Neural progenitor cell (in vitro differentiated cells): ENCODE data around the gene DUSP3. TPM values are rescaled to one million over a fixed set of nuclear protein-coding genes. Genes with fewer than 3 reads are reported as not detected.
"Not testable (repeated sequence)": the region's sequence is repeated elsewhere in the genome, so short reads cannot be mapped to it uniquely, and the experiment has no call there.

Experiments used
- DNase-seq: peaks from one replicate; pipeline ENCODE4 v3.0.0-alpha.2; 2016; ENCODE audit warnings: low spot score
- H2AFZ ChIP-seq: fragments of 200-600 bp; sonication (generic); replicated peaks from 2 replicates; pipeline ENCODE4 v1.6.1; 2016; ENCODE audit warnings: antibody characterized with exemption
- H3F3A ChIP-seq: fragments of 200-600 bp; sonication (generic); 2 replicates; pipeline ENCODE4 v1.6.1; 2016; ENCODE audit warnings: antibody characterized with exemption, low read depth
- H3K27ac ChIP-seq: fragments of 200-600 bp; sonication (generic); 2 replicates; pipeline ENCODE4 v1.5.1; 2016; ENCODE audit warnings: mild to moderate bottlenecking
- H3K27me3 ChIP-seq: fragments of 200-600 bp; sonication (generic); 2 replicates; pipeline ENCODE4 v1.6.1; 2016; ENCODE audit warnings: mild to moderate bottlenecking, moderate library complexity
- H3K36me3 ChIP-seq: fragments of 200-600 bp; sonication (generic); 2 replicates; pipeline ENCODE4 v1.5.1; 2016
- H3K4me1 ChIP-seq: fragments of 200-600 bp; sonication (generic); 2 replicates; pipeline ENCODE4 v1.6.1; 2016; ENCODE audit warnings: mixed run types
- H3K4me2 ChIP-seq: fragments of 200-600 bp; sonication (generic); 2 replicates; pipeline ENCODE4 v1.6.1; 2016
- H3K4me3 ChIP-seq: fragments of 200-600 bp; sonication (generic); 2 replicates; pipeline ENCODE4 v1.5.1; 2016
- H3K79me2 ChIP-seq: fragments of 200-600 bp; sonication (generic); 2 replicates; pipeline ENCODE4 v1.6.1; 2016; ENCODE audit warnings: low read depth
- H3K9ac ChIP-seq: fragments of 200-600 bp; sonication (generic); 2 replicates; pipeline ENCODE4 v1.6.1; 2016
- H3K9me3 ChIP-seq: fragments of 200-600 bp; sonication (generic); 2 replicates; pipeline ENCODE4 v1.5.1; 2016; ENCODE audit warnings: low read depth
- H4K20me1 ChIP-seq: fragments of 200-600 bp; sonication (generic); 2 replicates; pipeline ENCODE4 v1.6.1; 2016; ENCODE audit warnings: low read depth
- H3K27ac Mint-ChIP-seq: 3 replicates; pipeline ENCODE4 v1.8.0; 2021; ENCODE audit warnings: mixed read lengths
- H3K27me3 Mint-ChIP-seq: 2 replicates; pipeline ENCODE4 v1.8.0; 2022; ENCODE audit warnings: low read depth, mild to moderate bottlenecking, inconsistent platforms, moderate library complexity, mixed read lengths; ENCODE audit not compliant: insufficient read depth
- H3K36me3 Mint-ChIP-seq: 3 replicates; pipeline ENCODE4 v1.8.0; 2021; ENCODE audit warnings: mixed read lengths
- H3K4me1 Mint-ChIP-seq: 3 replicates; pipeline ENCODE4 v1.8.0; 2021; ENCODE audit warnings: mixed read lengths
- H3K4me3 Mint-ChIP-seq: 3 replicates; pipeline ENCODE4 v1.8.0; 2021; ENCODE audit warnings: mild to moderate bottlenecking, moderate library complexity, mixed read lengths
- H3K9me3 Mint-ChIP-seq: 3 replicates; pipeline ENCODE4 v1.8.0; 2020; ENCODE audit warnings: mixed read lengths
- EZH2 ChIP-seq: fragments of 200-600 bp; sonication (generic); IDR thresholded peaks from 2 replicates; pipeline ENCODE4 v1.6.1; 2017; ENCODE audit warnings: antibody characterized with exemption, mild to moderate bottlenecking, moderate library complexity
- EZH2phosphoT487 ChIP-seq: fragments of 200-600 bp; sonication (generic); IDR thresholded peaks from 2 replicates; pipeline ENCODE4 v1.6.1; 2017; ENCODE audit warnings: antibody characterized with exemption
- total RNA-seq: library from RNA; depleted of rRNA; stranded (reverse); fragments of >200 nt; gene quantifications from 2 replicates; pipeline ENCODE4 v1.2.3, GENCODE V29; 2015; ENCODE audit warnings: low replicate concordance
- TF ChIP-seq, protein P1 (sequence below): fragments of 200-600 bp; sonication (generic); IDR thresholded peaks from 2 replicates; pipeline ENCODE4 v1.5.1; 2017; ENCODE audit warnings: antibody characterized with exemption, mild to moderate bottlenecking

The DUSP3 gene
- total RNA-seq, 1 donor from 2014 or later = 20.8 TPM

- Histone ChIP-seq H3K27ac (no peak overlapping the region), H3K27me3 (no peaks in the 10 kb centered on the region)
- no peak overlapping the region for H3K27ac Mint-ChIP-seq
Observed at GRCh38 chr17:43800736-43801135, 22.0 kb upstream of the DUSP3 start.

DNA sequence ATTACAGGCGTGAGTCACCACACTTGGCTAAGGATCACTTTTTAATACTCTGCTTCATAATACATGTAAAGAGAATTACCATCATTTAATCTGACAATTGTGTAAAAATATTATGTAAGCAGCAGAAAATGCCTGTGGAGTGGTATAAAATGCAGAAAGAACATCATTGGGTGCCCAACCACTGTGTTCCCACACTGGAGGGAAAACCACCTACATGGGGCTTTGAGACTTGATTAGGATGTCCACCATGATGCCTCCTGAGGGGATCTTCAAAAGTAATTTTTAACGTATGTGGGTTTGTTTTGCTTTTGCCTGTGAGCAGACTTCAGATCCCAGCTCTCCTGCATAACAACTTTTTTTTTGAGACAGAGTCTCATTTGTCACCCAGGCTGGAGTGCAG, 20.3 kb upstream of the DUSP3 start:
- H3K36me3 Mint-ChIP-seq = no peaks in the 10 kb centered on the region
- Histone ChIP-seq H4K20me1 (no peaks in the 10 kb centered on the region), H3K79me2 (no peaks in the 10 kb centered on the region), H3K4me2 (no peak overlapping the region), H3K4me1 (peaks cover 14% of the 10 kb centered on the region), H3K9ac (no peak overlapping the region), H3K27ac (no peak overlapping the region), H3K27me3 (no peaks in the 10 kb centered on the region), H3K36me3 (no peaks in the 10 kb centered on the region), H2AFZ (no peak overlapping the region), H3K9me3 (no peaks in the 10 kb centered on the region), H3F3A (no peaks in the 10 kb centered on the region), H3K4me3 (no peak overlapping the region)
- H3K4me1 Mint-ChIP-seq = peaks cover 3% of the 10 kb centered on the region
- H3K27ac Mint-ChIP-seq = no peak overlapping the region
- no peaks in the 10 kb centered on the region for H3K9me3 Mint-ChIP-seq
- no peaks in the 10 kb centered on the region for H3K27me3 Mint-ChIP-seq
- DNase-seq = no peak
- TF ChIP-seq EZH2 (no peak), EZH2phosphoT487 (no peak)
- TF ChIP-seq, protein P1, sequence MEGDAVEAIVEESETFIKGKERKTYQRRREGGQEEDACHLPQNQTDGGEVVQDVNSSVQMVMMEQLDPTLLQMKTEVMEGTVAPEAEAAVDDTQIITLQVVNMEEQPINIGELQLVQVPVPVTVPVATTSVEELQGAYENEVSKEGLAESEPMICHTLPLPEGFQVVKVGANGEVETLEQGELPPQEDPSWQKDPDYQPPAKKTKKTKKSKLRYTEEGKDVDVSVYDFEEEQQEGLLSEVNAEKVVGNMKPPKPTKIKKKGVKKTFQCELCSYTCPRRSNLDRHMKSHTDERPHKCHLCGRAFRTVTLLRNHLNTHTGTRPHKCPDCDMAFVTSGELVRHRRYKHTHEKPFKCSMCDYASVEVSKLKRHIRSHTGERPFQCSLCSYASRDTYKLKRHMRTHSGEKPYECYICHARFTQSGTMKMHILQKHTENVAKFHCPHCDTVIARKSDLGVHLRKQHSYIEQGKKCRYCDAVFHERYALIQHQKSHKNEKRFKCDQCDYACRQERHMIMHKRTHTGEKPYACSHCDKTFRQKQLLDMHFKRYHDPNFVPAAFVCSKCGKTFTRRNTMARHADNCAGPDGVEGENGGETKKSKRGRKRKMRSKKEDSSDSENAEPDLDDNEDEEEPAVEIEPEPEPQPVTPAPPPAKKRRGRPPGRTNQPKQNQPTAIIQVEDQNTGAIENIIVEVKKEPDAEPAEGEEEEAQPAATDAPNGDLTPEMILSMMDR = no peak
- no peak overlapping the region for H3K4me3 Mint-ChIP-seq

More at GRCh38 chr17:43800736-43801135, 22.0 kb upstream of the DUSP3 start:
- H3K9ac ChIP-seq = no peak overlapping the region
- H3K4me2 ChIP-seq = peak overlapping the region; percentile 13
- H3K36me3 ChIP-seq = no peaks in the 10 kb centered on the region
- H4K20me1 ChIP-seq = no peaks in the 10 kb centered on the region
- Mint-ChIP-seq H3K9me3 (no peaks in the 10 kb centered on the region), H3K27me3 (peaks cover 2% of the 10 kb centered on the region), H3K4me3 (no peak overlapping the region), H3K4me1 (peaks cover 3% of the 10 kb centered on the region), H3K36me3 (no peaks in the 10 kb centered on the region)
- TF ChIP-seq, protein P1 = no peak
- TF ChIP-seq EZH2 = no peak
- TF ChIP-seq EZH2phosphoT487 = no peak
- H3F3A ChIP-seq = no peaks in the 10 kb centered on the region
- H3K4me1 ChIP-seq = peaks cover 14% of the 10 kb centered on the region
- no peaks in the 10 kb centered on the region for H3K9me3 ChIP-seq
- no peak overlapping the region for H3K4me3 ChIP-seq
- no peak overlapping the region for H2AFZ ChIP-seq
- no peaks in the 10 kb centered on the region for H3K79me2 ChIP-seq
- DNase-seq = peak; percentile 41

DNA sequence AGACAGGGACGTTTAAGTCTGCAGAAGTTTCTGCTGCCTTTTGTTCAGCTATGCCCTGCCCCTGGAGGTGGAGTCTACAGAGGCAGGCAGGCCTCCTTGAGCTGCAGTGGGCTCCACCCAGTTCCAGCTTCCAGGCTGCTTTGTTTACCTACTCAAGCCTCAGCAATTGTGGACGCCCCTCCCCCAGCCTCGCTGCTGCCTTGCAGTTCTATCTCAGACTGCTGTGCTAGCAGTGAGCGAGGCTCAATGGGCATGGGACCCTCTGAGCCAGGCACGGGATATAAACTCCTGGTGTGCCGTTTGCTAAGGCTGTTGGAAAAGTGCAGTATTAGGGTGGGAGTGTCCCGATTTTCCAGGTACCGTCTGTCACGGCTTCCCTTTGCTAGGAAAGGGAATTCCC, 19.2 kb upstream of the DUSP3 start:
- H3K4me3 Mint-ChIP-seq, H3K9me3 Mint-ChIP-seq: not testable (repeated sequence)

GRCh38 chr17:43792668-43793067, 13.9 kb upstream of the DUSP3 start:
- not testable (repeated sequence) for H3K4me3 Mint-ChIP-seq, H3K27me3 ChIP-seq, H3K4me2 ChIP-seq, H3F3A ChIP-seq, DNase-seq, H3K36me3 Mint-ChIP-seq, H3K9me3 ChIP-seq, H3K36me3 ChIP-seq, H3K79me2 ChIP-seq, H3K4me1 ChIP-seq, H3K4me1 Mint-ChIP-seq, H3K27me3 Mint-ChIP-seq, H4K20me1 ChIP-seq, H3K4me3 ChIP-seq, H3K27ac Mint-ChIP-seq, H3K9ac ChIP-seq, H2AFZ ChIP-seq, H3K27ac ChIP-seq
- peaks cover 10% of the 10 kb centered on the region for H3K9me3 Mint-ChIP-seq

More for the DNA sequence above, 19.2 kb upstream of the DUSP3 start:
- not testable (repeated sequence) for H4K20me1 ChIP-seq, H3K27me3 ChIP-seq, H3K4me1 Mint-ChIP-seq, H3K36me3 Mint-ChIP-seq, H3K9ac ChIP-seq, H3K9me3 ChIP-seq, H3K27ac ChIP-seq, DNase-seq, H3K79me2 ChIP-seq, H2AFZ ChIP-seq, H3K4me3 ChIP-seq, H3F3A ChIP-seq, H3K27me3 Mint-ChIP-seq, H3K4me1 ChIP-seq, H3K4me2 ChIP-seq, H3K27ac Mint-ChIP-seq, H3K36me3 ChIP-seq
